Measurements from ENCODE around the gene GDPGP1. TPM values are rescaled to one million over a fixed set of nuclear protein-coding genes. Genes with fewer than 3 reads are reported as not detected.

Gene GDPGP1
- total RNA-seq, 1 donor from 2014 or later = 9.8 TPM

DNA sequence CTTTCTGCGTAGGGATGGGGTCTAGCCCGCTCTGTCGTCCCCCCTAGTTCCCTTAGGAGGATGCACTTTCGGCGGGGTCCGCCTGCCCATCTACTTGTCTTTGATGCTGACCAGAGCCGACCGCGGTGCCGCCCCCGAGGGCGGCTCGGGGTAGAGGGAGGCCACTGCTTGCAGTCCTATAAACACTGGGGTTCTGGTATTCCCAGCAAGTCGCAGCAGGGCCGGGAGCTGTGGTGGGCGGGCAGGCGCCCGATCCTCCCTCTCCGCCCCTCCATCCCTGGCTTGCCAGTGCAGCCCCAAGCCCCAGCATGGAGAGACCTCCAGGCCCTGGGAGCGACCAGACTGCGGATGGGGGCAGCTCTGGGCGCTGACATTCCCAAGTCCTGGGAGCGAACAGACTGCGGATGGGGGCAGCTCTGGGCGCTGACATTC is 32.0 kb upstream of the GDPGP1 start:
- DNase-seq (ENCODE audit: missing footprints) (no peak), ATAC-seq (no peak)
- intact Hi-C loops (cut with DNase I) = no loop called here

DNA sequence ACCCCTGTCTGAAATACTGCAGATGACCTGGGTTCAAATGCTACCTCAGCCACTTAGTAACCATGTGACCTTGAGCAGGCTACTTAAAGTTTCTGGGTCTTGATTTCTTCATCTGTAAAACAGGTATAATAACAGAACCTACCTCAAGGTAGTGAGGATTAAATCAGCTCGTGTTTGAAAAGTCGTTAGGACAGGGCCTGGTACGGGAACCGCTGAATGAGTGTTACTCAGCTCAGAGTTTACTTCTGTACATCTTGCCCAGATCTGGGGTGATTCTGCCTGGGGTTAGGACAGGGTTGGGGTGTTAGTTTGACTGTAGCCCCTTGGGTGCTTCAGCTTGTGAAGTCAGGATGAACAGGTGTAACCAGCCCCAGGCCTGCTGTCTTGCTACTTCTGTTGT is 31.1 kb upstream of the GDPGP1 start:
- intact Hi-C loops (cut with DNase I) = no loop called here
- no peak for DNase-seq (ENCODE audit: missing footprints)
- ATAC-seq = no peak

DNA sequence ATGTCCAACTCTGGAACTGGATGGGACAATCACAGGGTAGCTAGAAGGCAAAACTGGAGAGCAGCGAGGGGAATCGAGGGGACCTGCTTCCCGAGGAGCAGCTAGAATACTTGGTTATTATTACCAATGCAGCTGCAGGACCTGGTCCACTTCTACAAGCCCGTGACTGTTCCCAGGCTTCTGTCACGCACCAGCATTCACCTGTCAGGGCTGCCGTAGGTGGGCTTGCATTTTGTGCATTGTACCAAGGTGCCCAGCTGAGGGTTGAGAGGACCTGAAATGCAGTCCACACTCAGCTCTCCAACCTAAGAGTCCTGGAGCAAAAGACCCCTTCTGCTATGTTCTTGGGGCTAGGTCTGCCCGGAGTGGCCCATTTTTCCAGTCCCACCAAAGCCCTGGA is 30.5 kb upstream of the GDPGP1 start:
- intact Hi-C loops (cut with DNase I) = no loop called here
- no peak for DNase-seq (ENCODE audit: missing footprints)
- ATAC-seq = no peak

GRCh38 chr15:90203922-90204321 is 30.1 kb upstream of the GDPGP1 start:
- DNase-seq (ENCODE audit: missing footprints) = no peak
- ATAC-seq = no peak
- intact Hi-C loops (cut with DNase I) = no loop called here

DNA sequence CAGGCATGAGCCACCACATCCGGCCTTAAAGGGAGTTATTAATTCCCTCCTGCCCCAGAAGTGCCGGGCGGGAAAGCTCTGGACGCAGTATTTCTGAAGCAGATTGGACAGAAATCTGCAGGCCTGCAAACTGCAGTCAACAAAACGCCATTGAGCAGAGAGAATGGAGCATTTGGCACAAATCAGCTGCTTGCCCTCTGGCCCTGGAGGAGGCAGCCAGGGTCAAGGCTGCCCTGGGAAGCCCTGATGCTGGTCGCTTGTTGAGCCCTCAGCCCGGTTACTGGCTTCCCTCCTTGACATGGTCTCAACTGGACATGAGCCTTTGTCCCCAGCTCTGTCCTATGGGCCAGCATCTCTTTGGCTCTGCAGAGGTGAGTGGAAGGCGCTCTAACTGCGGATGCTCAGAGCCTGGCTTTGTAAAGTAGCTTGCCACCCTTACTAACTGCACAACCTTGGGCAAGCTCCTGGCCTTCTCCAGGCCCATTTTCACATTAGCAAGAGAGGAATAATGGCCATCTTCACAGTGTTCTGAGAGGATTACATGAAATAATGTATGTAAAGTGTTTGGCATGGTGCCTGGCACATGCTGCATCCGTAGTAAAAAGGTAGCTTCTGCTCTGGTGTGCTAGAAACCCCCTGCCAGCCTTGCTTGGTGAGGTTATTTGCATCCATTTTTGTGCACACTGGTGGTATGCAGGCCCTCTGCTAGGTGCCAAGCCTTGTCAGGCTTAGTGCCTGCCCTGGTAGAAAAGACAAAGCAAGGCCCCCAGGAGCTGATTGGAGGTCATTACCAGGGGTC is 28.8 kb upstream of the GDPGP1 start:
- no peak for ATAC-seq
- intact Hi-C loops (cut with DNase I) = no loop called here
- no peak for DNase-seq (ENCODE audit: missing footprints)

- DNase-seq (ENCODE audit: missing footprints) = no peak
- intact Hi-C loops (cut with DNase I) = no loop called here
- peak; percentile 35 for ATAC-seq
Observed at GRCh38 chr15:90205886-90206285, 28.1 kb upstream of the GDPGP1 start.

DNA sequence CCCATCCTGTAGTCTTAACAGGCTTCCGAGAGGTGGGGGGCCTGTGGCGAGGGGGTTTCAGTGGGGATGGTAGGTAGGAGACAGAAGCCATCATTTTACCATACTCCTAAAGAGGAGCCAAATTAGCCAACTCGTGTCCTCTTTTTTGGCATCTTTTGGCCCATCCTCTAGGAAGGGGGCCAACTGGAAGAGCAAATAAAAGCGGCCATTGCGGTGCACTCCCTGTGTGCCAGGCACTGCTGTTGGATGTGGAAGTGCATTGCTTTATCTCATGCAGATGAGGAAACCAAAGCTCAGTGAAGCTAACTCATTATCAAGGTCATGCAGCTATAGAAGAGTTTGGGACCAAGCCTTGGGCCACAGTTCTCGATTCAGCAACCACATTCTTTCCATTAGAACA is 26.8 kb upstream of the GDPGP1 start:
- ATAC-seq (no peak), DNase-seq (ENCODE audit: missing footprints) (no peak)
- intact Hi-C loops (cut with DNase I) = no loop called here

DNA sequence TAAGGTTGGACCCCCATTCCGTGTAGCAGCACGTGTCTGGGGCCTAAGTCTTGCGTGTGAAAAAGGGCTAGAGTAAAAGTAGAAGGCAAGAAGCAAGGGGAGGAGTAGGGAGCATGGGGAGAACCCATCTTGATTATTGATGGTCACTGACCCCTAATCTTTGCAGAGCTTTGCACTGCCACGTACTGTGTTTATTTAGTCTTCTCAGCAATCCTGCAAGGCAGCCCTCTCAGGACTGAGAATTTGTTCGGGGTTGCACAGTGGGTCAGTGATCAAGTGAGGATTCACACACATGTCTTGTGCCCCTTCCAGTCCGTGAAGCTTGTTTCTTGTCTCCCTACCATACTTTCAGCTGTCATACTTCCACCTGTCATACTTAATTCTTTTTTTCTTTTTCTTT is 25.7 kb upstream of the GDPGP1 start:
- DNase-seq (ENCODE audit: missing footprints) (no peak), ATAC-seq (no peak)
- intact Hi-C loops (cut with DNase I) = no loop called here

DNA sequence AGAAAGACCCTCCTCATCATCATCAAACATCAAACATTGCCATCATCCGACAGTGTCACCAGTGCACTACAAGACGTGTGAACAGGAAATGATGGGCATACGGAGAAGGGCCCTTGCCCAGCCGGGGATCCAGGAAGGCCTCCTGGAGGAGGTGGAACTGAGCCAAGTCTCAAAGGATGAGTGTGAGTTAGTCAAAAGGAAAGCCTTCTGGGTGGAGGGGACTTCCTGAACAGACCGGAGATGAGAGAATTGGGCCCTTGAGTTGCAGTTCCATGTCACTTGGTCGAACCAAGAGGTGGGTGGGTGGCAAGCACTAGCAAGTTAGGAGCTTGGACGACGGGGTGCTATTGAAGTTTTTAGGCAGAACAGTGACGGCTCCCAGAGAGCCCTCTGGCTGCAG is 24.4 kb upstream of the GDPGP1 start:
- DNase-seq (ENCODE audit: missing footprints) = no peak
- ATAC-seq = no peak

DNA sequence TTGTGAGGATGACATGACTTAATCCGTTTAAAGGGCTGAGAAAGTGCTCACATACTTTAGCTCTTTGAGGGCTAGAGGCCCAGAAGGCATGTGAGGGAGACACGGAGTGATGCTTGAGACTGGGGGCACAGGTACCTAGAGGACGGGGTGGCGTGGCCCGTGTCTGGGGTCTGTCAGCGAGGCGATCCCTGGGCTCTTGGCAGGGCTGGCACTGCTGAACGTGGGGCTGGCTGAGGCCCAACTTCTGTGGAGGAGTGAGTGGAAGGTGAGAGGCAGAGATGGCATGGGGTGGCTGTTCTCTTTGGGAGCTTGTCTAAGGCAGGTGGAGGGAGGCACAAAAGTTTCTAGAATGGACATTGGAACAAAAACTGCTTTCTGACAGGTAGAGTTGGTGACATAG is 23.4 kb upstream of the GDPGP1 start:
- ATAC-seq = peak; percentile 29
- intact Hi-C loops (cut with DNase I) = no loop called here
- no peak for DNase-seq (ENCODE audit: missing footprints)

More for the DNA sequence above, 24.4 kb upstream of the GDPGP1 start:
- intact Hi-C loops (cut with DNase I) = no loop called here

- no peak for ATAC-seq
- intact Hi-C loops (cut with DNase I) = no loop called here
- DNase-seq (ENCODE audit: missing footprints) = no peak
Observed at GRCh38 chr15:90211009-90211408, 23.0 kb upstream of the GDPGP1 start.

DNA sequence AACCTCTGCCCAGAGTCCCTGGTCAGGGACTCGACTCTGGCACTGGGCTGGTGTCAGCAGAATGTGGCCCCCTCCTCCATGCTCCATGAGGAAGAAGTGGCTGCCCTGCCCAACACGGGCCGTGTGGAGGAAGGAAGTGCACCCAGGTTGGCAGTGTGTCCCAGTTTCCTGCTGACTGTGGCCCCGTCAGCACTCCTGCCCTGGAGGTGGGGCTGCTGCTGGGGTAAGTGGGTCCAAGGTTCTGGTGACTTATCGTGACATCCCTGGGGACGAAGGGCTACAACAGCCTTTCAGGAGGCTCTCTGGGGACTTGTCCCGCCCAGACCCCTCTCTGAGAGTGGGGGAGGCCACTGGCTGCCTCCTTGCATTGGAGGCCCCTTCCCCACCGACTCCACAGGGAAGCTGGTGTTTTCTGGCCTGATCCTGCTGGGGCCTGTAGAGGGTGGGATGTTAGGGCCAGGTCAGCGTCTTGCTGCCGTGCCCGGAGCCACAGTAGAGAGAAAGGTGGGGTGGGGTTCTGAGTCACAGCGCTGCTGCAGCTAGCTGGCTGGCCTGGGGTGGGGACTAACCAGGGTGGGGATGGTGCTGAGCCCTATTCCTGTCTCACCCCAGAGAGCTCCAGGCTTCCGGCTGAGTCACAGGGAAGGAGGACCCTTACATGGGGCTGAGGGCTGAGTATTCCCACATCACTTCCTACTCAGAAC is 22.4 kb upstream of the GDPGP1 start:
- intact Hi-C loops (cut with DNase I) = no loop called here
- ATAC-seq = peak; percentile 46
- DNase-seq (ENCODE audit: missing footprints) = no peak

- intact Hi-C loops (cut with DNase I) = no loop called here
- ATAC-seq (no peak), DNase-seq (ENCODE audit: missing footprints) (no peak)
Observed at GRCh38 chr15:90212221-90213098, 21.5 kb upstream of the GDPGP1 start.

DNA sequence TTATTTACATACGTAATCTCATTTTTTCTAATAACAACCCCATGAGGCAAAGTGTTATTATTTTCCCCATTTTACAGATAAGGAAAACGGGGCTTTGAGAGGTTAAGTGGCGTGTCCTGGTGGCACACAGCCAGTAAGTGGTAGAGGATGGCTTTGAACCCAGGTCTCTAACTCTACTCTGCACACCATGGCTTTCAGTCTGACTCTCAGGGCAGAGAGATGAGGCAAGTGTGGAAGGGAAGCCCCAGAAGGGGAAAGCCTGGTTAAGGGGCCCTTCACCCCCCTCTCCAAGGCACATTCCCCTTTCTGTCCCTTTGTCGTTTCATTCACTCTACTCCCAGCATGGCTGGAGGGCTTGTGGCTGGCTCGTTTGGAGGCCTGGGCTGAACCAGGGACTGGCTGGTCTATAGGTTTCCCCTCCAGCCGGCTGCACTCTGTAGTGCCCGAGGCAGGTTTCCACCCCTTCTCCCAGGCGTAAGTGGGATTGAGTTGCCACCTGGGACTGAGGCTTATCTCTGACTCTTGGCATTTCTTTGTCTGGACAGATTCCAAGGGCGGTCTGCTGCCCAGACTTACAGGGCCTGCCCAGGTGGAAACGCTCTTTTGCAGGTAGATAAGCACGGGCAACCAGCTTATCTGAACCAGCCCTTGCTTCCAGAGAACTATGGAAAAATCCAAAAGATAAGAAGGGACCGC is 20.7 kb upstream of the GDPGP1 start:
- intact Hi-C loops (cut with DNase I) = no loop called here
- no peak for ATAC-seq
- no peak for DNase-seq (ENCODE audit: missing footprints)

- DNase-seq (ENCODE audit: missing footprints) = no peak
- intact Hi-C loops (cut with DNase I) = no loop called here
- no peak for ATAC-seq
Observed at GRCh38 chr15:90213818-90214204, 20.2 kb upstream of the GDPGP1 start.

DNA sequence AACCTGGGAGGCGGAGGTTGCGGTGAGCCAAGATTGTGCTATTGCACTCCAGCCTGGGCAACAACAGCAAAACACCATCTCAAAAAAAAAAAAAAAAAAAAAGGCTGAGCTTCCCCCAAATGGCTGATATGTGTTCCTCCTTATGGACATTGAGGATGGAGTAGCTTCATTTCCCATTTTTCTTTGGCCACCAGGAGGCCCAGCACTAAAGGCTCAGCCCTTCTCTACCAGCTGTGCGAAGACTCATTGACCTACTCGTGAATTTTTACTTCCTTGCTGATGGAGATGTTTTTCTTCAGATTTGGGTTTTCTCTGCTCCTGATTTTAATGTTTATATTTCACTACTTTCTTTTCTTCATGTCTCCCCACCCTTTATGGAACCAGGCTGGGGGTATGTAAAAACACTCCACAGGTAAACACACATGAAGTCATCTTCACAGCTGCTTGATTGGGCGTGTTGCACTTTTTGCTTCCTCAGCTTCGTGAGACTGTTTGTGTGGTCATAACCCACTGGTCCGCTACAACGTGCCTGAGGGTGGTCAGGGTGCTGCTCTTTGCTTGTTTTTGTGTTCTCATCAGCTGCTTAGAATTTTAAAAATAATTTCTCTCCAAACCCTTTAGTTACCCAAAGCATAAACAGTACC is 19.3 kb upstream of the GDPGP1 start:
- intact Hi-C loops (cut with DNase I) = no loop called here
- DNase-seq (ENCODE audit: missing footprints) (no peak), ATAC-seq (no peak)

GRCh38 chr15:90217671-90218394 is 16.2 kb upstream of the GDPGP1 start:
- DNase-seq (ENCODE audit: missing footprints) (no peak), ATAC-seq (no peak)
- intact Hi-C loops (cut with DNase I) = no loop called here
